ENCODE data around the gene IKZF1.

- TF ChIP-seq CTCF (IDR thresholded peaks at IDR 0.05), result no peak
- no peak for TF ChIP-seq EP300 (IDR thresholded peaks at IDR 0.05)
- no peak for TF ChIP-seq POLR2AphosphoS5 (IDR thresholded peaks at IDR 0.05)
These were observed 35.5 kb upstream of the IKZF1 start for GRCh38 chr7:50268990-50269389.
